Gastroesophageal sphincter (tissue), 4 donors: ENCODE data around the gene NAA11. TPM values are rescaled to one million over a fixed set of nuclear protein-coding genes. Genes with fewer than 3 reads are reported as not detected.

Experiments
- ATAC-seq: fragments of 150-250 bp; one replicate; pipeline ENCODE4 v1.9.1; 2016; ENCODE audit warnings: mild to moderate bottlenecking, moderate library complexity
- H3K27ac ChIP-seq, 4 donors: fragments of 200-600 bp; sonication (generic) in 3 of 4; 1 replicate in 3 of 4; 2 replicates in 1 of 4; pipeline ENCODE4 v1.5.1; 2016 to 2019
- H3K27me3 ChIP-seq: fragments of 200-600 bp; sonication (generic); one replicate; pipeline ENCODE4 v1.5.1; 2019
- H3K36me3 ChIP-seq, 2 donors: fragments of 200-600 bp; sonication (generic); one replicate each; pipeline ENCODE4 v1.5.1; 2019; ENCODE audit warnings: control low read depth in 1 of 2
- H3K4me1 ChIP-seq, 3 donors: fragments of 200-600 bp; sonication (generic); 1 replicate in 2 of 3; 2 replicates in 1 of 3; pipeline ENCODE4 v1.5.1; 2016 to 2019; ENCODE audit warnings: control low read depth in 2 of 3
- H3K4me3 ChIP-seq, 2 donors: fragments of 200-600 bp; sonication (generic); one replicate each; pipeline ENCODE4 v1.5.1; 2019; ENCODE audit warnings: mild to moderate bottlenecking in 1 of 2, moderate library complexity in 1 of 2
- H3K9me3 ChIP-seq, 3 donors: fragments of 200-600 bp; sonication (generic); one replicate each; pipeline ENCODE4 v1.5.1; 2017 to 2019; ENCODE audit warnings: control low read depth in 2 of 3
- CTCF ChIP-seq, 4 experiments: fragments of 200-600 bp in 2 of 4; fragments of 450-650 bp in 2 of 4; sonication (generic) in 1 of 4; IDR thresholded peaks; one replicate each; pipeline ENCODE4 v1.5.1; 2017 to 2019; ENCODE audit warnings: antibody characterized with exemption in 4 of 4, mild to moderate bottlenecking in 2 of 4, moderate library complexity in 2 of 4
- EP300 ChIP-seq: sonication (generic); formaldehyde crosslinking; IDR thresholded peaks from one replicate; pipeline ENCODE4 v1.6.1; 2017; ENCODE audit warnings: antibody characterized with exemption, mild to moderate bottlenecking
- POLR2A ChIP-seq, 2 donors: fragments of 450-650 bp; IDR thresholded peaks; one replicate each; pipeline ENCODE4 v1.6.1; 2017; ENCODE audit warnings: antibody characterized with exemption in 2 of 2, mild to moderate bottlenecking in 2 of 2, moderate library complexity in 1 of 2
- POLR2AphosphoS5 ChIP-seq: sonication (generic); formaldehyde crosslinking; IDR thresholded peaks from one replicate; pipeline ENCODE4 v1.6.1; 2017; ENCODE audit warnings: antibody characterized with exemption
- WGBS, 2 donors: methylation state at CpG; one replicate each; pipeline ENCODE4 v1.1.5; 2018; ENCODE audit warnings: low coverage in 1 of 2; 5-methylcytosine and 5-hydroxymethylcytosine counted together
- total RNA-seq, 4 donors: library from RNA; depleted of rRNA; stranded (reverse); fragments of >200 nt; gene quantifications; one replicate each; pipeline ENCODE4 v1.1.0, GENCODE V29; 2016

NAA11 gene
- total RNA-seq, 4 donors from 2014 or later, result not detected

GRCh38 chr4:79272126-79272525 is 53.7 kb downstream of the NAA11 start:
- peaks cover 0 to 21% (median 0%) of the 10 kb centered on the region in 3 donors for H3K4me1 ChIP-seq
- TF ChIP-seq POLR2A (IDR thresholded peaks at IDR 0.05) (no peak), CTCF (IDR thresholded peaks at IDR 0.05) (no peak), EP300 (no peak), POLR2AphosphoS5 (no peak)
- no peak for ATAC-seq

GRCh38 chr4:79267671-79268070 is 58.2 kb downstream of the NAA11 start:
- WGBS, 2 donors, result 100% methylated on average over 1 of the region's 1 CpG; no CpG with 5 or more reads in 1 of the 2 donors
- no peak overlapping the region for H3K27ac ChIP-seq
- H3K9me3 ChIP-seq, result no peaks in the 10 kb centered on the region
- H3K36me3 ChIP-seq, result no peaks in the 10 kb centered on the region
- TF ChIP-seq POLR2A (IDR thresholded peaks at IDR 0.05) (no peak), POLR2AphosphoS5 (no peak), CTCF (IDR thresholded peaks at IDR 0.05) (no peak), EP300 (no peak)
- no peak overlapping the region for H3K4me3 ChIP-seq
- no peaks in the 10 kb centered on the region for H3K27me3 ChIP-seq
- no peak for ATAC-seq
- peaks cover 0 to 7% (median 0%) of the 10 kb centered on the region in 3 donors for H3K4me1 ChIP-seq

More at GRCh38 chr4:79272126-79272525, 53.7 kb downstream of the NAA11 start:
- H3K27ac ChIP-seq, result no peak overlapping the region
- H3K36me3 ChIP-seq, result no peaks in the 10 kb centered on the region
- no peak overlapping the region for H3K4me3 ChIP-seq
- H3K27me3 ChIP-seq, result no peaks in the 10 kb centered on the region
- H3K9me3 ChIP-seq, result no peaks in the 10 kb centered on the region

Other genes with a start within 250 kb of the NAA11 start
- gene GK2, start 82.2 kb upstream of the NAA11 start, total RNA-seq, result not detected